ENCODE results near the gene NAA60.

DNA sequence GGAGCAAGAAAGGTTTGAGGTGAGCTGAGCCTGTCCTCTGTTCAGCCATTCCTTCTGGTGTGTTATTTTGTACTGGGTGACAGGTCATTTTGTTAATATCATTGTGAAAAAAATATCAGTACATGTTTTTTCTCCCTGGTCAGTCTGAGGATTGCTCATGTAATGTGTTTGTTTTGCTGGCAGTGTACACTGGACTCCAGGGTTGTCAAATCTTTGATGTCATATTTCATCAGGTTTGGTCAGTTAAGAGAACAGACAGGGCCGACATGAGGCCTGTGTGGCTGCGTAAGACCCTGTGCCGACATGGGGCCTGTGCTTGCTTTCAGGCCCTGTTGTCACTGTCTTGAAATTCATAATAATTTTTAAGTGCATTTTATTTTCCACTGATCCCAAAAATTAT lies 79.8 kb downstream of the NAA60 start:
- TF ChIP-seq, protein P1, sequence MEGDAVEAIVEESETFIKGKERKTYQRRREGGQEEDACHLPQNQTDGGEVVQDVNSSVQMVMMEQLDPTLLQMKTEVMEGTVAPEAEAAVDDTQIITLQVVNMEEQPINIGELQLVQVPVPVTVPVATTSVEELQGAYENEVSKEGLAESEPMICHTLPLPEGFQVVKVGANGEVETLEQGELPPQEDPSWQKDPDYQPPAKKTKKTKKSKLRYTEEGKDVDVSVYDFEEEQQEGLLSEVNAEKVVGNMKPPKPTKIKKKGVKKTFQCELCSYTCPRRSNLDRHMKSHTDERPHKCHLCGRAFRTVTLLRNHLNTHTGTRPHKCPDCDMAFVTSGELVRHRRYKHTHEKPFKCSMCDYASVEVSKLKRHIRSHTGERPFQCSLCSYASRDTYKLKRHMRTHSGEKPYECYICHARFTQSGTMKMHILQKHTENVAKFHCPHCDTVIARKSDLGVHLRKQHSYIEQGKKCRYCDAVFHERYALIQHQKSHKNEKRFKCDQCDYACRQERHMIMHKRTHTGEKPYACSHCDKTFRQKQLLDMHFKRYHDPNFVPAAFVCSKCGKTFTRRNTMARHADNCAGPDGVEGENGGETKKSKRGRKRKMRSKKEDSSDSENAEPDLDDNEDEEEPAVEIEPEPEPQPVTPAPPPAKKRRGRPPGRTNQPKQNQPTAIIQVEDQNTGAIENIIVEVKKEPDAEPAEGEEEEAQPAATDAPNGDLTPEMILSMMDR (IDR thresholded peaks at IDR 0.05; ENCODE audit: low read length) = no peak
- TF ChIP-seq EZH2 (IDR thresholded peaks at IDR 0.05; ENCODE audit: borderline replicate concordance, low read length) = no peak

Data from OCI-LY1 (cell line).